Activated T-cell treated with anti-CD3 and anti-CD28 coated beads for 4 hours (primary cell): Measurements from ENCODE around the gene MS4A6E.
"Not testable (repeated sequence)": the region's sequence is repeated elsewhere in the genome, so short reads cannot be mapped to it uniquely, and the experiment has no call there.

ENCODE experiments used
- DNase-seq: peaks from one replicate; pipeline ENCODE4 v3.0.0-alpha.2; 2020

Gene MS4A6E

DNA sequence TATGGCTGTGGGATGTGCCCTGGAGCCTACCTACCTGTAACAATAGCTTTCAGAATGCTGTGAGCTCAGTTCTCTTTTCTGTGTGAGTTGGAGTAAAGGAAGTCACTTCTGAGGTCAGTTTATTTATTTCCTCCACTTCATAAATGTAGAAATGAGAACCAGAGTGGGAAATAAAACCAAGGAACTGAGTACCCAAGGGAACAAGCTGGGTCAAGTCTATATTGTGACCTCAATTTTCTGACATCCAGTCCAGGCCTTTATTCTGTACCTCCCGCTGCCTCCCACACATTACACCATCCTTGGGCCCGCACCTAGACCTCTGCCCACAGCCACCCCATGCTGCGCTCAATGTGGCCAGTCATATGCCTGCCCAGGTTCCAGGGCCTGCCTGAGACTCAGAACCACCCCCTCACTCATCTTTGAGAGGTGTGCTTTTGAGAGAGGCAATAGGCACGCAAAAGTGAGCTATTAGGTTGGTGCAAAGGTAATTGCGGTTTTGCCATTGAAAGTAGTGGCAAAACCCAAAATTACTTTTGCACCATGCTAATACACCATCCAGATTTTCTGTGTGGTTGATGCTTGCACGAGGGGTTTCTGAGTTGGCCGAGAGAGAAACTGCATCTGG, 9.8 kb downstream of the MS4A6E start:
- DNase-seq: no peak

GRCh38 chr11:60338053-60338452, 11.0 kb downstream of the MS4A6E start:
- DNase-seq: no peak

- no peak for DNase-seq
These were observed 12.3 kb downstream of the MS4A6E start for GRCh38 chr11:60339356-60339755.

DNA sequence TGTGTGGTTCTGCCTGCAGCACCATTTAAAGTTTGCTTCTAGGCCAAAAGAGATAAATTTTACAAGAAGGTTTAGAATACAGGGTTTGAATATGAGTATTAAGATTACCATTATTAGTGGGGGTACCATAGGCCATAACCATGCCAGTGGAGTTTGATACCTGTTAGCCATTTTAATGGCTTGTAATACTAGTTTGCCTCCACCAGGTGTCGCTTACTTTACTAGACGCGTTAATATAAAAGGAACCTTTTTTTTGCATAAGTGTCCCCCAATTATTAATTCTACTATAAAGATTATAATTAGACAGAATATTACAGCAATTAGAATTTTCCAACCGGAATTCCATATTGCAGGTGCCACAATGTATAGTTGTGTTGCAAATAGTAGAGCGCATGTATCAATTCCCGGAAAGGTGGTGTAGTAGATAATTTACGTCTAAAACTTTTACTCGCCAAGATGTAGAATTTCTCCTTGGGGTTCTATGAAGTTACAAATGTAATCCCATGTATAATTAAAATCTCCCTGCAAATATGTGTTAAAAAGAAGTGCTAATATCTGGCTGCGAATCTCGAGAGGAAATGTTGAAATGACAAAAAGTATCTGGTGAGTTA, 16.1 kb downstream of the MS4A6E start:
- DNase-seq: no peak

DNA sequence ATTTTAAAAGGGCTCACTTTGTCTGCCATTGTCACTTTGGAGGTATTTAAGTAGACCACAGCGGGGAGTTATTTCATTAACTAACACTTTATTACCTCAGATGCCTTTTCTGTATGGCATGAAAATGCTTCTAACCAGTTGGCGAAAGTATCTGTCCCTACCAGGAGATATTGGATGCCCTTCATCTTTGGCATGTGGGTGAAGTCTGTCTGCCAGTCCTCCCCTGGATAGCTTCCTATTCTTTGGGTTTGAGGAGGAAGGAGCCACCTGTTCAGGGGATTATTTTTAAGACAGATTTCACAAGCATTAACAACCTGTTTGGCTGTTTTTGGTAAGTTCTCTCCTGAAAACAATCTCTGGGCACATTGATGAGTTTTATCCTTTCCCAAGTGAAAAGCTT, 17.1 kb downstream of the MS4A6E start:
- DNase-seq: no peak

DNA sequence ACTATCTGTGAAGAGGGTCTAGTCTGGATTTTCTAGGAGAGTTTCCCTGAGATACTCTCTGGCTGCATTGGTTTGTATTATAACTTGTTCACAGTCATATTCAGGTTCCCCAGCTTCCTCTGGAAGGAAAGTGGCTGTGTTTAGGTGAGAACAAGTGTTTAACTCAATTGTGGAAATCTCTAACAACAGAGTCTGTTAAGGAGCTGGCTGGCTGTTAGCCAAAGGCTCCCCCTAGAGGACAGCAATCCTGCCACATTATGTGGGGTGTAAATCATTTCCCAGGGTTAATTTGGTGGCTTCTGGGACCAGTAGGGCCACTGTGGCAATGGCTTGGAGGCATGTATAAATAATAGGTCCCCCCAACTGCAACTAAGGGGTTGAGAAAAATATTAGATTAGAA, 18.4 kb downstream of the MS4A6E start:
- no peak for DNase-seq

DNA sequence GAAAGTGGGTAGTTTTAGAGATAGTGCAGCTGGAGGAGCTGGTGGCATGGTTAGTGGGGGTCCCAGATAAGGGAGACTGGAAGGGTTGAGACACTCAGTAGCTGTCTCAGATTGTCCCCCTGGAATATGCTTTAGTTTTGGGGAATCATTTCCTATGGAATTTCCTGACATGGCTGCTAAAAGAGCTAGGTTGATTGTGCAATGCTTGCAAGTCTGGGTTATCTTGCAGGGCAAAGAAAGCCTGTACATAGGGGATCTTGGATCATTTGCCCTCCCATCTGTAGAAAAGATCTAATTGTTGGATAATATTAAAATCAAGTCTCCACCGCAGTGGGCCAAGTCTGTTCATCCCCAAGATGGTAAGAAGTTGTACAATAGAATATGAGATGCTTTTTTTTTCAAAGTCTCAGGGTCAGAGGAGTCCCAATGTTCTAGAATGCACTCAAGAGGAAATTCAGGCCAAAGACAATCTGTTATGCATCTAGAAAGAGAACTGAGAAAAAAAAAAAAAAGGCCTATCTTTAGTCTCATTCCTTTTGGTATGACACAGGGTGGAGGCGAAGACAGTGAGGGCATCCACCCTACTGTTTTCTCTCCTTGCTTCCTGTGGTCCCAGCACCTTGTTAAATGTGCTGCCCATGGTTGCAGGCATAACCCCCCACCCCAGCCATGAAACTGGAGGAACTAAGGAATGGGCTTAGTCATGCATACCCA, 20.2 kb downstream of the MS4A6E start:
- no peak for DNase-seq

DNA sequence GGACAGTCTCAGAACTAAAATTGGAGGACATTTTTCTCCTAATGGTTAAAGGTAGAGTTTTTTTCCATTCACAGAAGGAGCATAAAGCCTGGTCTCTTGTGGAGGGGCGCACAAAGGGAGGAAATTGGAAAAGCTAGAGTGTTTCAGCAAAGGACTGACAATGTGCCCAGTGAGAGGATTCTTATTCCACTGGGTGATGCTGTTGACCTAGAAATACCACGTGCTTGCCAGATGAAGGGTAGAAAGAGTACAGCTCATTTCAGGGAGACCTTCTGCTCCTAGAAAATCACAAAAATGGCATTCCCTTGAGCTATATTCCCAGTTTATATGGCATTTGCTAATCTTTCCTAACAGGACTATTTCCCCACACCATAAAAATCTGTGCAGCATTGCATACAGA, 21.1 kb downstream of the MS4A6E start:
- DNase-seq: no peak

- DNase-seq: no peak
These were observed 22.9 kb downstream of the MS4A6E start for GRCh38 chr11:60349990-60350389.

DNA sequence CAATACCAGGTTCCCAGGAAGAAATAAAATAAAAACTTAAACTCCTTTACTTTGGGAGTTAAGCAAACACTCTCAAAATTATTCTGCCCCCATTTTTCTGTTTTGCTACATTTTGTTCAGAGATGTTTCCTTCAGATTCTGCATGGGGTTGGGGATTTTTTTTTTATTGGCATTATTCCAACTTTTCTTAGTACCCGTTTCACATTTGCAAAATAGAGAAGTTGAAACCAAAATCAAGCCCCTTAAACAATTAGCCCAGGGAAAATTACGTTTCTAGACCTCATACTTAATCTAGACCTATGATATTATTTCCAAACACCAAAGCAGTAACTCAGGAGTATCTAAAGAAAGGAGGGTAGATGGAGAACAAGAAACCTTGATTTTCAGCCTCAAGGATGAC, 30.7 kb downstream of the MS4A6E start:
- no peak for DNase-seq

- DNase-seq: no peak
These were observed 33.6 kb downstream of the MS4A6E start for GRCh38 chr11:60360621-60361020.

DNA sequence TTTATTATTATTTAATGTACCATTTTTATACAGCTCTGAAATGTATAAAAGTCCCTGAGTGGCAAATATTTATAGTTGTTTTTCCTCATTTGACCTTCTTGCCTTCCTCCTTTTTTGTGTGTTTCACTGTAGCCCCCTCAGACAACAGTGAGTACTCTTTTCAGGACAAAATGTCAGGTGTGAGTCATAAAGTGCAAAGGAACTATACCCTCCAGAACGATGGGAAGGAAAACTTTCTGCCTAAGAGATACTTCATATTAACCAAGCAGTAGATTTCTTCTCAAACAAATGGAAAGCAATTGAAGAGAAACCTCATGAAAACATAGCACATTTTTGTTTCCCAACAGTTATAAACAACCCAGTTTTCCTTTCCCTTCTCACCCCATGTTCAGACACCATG, 35.2 kb downstream of the MS4A6E start:
- no peak for DNase-seq

- DNase-seq: peak; percentile 44
These were observed 36.8 kb downstream of the MS4A6E start for GRCh38 chr11:60363542-60364470.

GRCh38 chr11:60366262-60366904, 39.3 kb downstream of the MS4A6E start:
- DNase-seq: not testable (repeated sequence)

DNA sequence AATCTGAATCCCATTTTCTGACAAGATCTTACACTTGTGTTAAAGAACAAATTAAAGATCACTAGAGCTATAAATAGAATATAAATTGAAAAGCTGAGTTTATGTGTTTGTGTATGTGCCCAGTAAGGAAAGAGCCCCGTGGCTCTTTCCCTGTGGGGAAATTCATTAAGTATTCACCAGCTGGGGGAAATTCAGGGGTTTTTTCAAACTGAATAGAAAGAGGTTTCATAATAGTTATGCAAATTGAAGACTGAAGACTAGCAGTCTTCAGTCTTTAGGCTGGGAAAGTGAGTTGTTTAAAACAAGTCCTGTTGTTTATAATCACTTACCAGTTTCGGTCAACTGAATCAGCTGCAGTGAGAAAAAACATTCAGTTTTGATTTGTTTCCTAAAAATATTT, 40.0 kb downstream of the MS4A6E start:
- no peak for DNase-seq

DNA sequence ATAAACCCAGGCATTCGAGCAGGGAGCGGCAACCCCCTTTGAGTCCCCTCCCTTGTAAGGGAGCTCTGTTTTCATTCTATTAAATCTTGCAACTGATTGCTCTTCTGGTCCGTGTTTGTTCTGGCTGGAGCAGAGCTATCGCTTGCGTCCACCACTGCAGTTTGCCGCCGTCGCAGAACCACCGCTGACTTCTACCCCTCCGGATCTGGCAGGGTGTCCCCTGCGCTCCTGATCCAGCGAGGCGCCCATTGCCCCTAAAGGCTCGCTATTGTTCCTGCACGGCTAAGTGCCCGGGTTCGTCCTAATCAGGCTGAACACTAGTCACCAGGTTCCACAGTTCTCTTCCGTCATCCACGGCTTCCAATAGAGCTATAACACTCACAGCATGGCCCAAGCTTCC, 40.8 kb downstream of the MS4A6E start:
- DNase-seq: no peak

DNA sequence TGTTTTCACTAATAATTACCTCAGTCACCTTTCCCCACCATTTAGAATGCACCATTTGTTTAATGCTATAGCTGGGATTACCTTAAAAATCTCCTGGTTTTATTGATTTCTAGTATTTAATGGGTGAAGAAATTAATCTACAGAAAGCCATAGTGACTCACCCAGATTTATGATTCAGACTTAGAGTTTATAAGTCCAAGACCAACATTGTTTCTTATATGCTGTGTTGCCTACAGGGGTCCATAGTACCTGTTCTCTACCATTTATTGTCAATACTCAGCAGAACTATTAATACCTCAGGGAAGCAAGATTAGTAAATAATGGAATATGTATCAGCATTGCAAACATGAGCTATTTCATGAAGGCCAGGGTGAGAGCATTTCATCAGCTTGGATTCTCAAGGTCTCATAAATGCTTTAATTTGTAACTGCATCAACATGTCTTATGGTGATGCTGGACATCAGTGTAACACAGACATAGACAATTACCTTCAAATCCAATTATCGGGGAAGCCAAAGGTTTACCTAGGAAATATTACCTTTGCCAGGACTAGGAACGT, 43.3 kb downstream of the MS4A6E start:
- no peak for DNase-seq

DNA sequence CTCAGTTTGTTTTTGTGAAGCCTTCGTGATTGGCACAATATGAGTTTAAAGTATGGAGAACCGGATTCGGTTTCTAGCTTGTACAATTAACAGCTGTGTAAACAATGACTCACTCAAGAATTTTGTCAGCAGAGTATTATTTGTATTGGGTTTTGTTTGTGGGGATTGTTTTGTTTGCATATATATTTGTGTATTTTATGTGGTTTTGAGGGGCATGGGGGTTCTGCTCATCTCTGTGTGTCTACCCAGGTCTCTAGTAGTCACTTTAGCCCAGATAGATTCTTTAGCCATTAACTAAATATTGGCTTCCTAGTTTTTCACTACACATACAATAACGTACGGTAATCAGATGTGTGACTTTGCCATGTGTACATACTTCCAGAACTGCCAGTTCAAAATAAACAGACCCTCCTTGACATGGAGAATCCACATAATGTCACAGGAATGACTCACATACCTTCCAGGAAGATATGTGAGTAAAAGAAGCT, 43.8 kb downstream of the MS4A6E start:
- DNase-seq: no peak

DNA sequence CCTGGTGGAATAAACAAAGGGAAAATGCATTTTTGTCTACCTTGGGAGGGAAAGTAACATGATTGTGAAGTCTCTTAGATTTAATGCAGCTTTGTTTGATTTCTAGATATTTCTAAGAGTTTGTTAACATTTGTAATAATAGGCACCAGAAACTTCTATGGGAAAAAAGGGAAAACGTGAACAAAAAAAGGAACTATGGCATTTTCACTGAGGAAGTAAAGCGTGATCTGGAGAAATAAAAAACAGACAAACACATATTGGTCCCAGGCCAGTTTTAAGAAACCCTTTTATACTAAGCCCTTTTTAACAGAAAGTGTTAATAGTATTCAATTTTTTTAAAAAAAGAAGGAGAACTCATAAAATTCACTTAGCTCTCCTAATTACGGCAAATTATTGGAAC, 44.3 kb downstream of the MS4A6E start:
- no peak for DNase-seq

- DNase-seq: no peak
These were observed 44.8 kb downstream of the MS4A6E start for GRCh38 chr11:60371854-60372253.

- DNase-seq: no peak
These were observed 45.7 kb downstream of the MS4A6E start for GRCh38 chr11:60372767-60373166.

DNA sequence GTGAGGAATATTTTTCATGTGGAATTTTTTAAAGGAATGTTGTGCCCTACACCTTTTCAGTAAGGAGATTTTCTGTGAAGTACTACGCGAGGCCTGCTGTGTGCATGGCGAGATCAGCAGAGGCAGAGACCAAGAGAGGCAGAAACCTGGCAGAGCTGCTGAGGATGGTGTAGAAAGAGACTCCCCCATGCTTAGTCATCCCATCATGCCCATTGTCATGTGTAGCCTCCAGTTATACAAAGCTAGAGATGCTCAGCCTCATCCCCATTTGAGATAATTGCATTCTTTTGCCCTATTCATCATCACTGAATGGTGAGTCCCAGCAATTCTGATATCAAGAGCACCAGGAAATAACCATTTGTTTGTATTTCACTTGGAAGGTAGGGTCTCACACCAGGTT, 48.3 kb downstream of the MS4A6E start:
- no peak for DNase-seq
